ENCODE measurements around the gene PEAK3. TPM values are rescaled to one million over a fixed set of nuclear protein-coding genes. Genes with fewer than 3 reads are reported as not detected.

Gene PEAK3, protein sequence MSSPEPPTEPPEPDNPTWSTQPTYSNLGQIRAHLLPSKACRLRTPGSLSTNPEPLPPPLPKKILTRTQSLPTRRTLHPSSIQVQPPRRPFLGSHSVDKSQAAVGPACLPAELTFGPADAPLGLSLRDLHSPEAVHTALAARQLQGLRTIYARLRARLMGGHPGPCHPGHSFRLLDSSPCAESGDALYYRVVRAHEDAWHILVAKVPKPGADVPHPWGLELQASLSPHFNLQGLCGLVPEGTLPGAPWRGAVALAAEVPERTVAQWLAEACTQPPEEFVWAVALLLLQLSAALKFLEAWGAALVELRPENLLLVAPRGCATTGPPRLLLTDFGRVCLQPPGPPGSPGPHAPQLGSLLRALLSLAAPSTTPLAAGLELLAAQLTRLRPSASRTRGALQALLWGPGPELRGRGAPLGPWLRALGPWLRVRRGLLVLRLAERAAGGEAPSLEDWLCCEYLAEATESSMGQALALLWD
- under 1 TPM; 0.02 to 0.06 TPM for polyA plus RNA-seq

DNA sequence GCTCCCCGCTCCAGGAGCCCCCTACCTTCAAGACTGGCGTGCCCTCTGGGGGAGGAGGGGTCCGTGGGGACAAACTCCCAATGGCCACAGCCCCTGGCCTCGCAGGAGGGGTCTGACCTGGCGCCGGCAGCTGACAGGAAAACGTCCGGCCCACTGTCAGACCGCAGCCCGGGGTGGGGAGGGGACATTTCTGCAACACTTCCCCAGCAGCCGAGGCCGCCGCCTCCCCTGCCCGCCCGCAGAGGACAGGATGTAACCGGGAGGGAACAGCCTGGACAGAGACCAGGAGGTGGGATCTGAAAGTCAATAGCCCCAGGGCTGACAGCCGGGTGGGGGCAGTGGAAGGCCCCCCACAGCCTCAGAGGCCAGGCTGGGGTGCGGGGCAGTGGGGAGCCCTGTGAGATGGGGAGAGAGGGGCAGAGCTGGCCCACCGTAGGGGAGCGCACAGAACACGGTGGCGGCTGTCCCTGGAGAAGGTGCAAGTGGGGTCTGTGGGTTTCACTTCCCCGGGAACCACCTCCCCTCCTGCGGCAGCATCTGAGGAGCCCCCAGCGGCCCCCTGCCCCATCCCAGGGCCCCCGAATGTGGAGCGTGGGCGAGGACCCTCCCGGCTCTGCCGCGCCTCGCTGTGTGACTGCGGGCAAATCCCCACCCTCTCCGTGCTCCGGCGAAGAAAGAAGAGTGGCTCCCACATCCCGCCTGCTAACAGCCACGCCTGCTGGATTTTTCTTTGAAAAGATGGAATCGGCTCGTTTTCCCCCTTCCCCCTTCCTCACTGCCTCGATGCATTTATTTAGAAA, at the start of gene PEAK3:
Gene PEAK3, minus strand, starts transcription at position 114 of the 800 bp plus-strand sequence. CDS start 1,244 bp downstream, outside the sequence.
- no peaks in the 10 kb centered on the region for H3K36me3 ChIP-seq (ENCODE audit: control insufficient read depth in 2 of 2, insufficient read depth in 2 of 2, low read length in 1 of 2)
- H3K4me1 ChIP-seq (ENCODE audit: control insufficient read depth in 2 of 2, insufficient read depth in 2 of 2, low read length in 1 of 2), result peaks cover 2 to 4% of the 10 kb centered on the region in 2 donors
- H3K4me3 ChIP-seq (ENCODE audit: low read depth in 1 of 2, low read length in 2 of 2), result peak within 1 kb of the TSS; percentile 2 to 24
- H3K27ac ChIP-seq (ENCODE audit: low read depth in 2 of 2, low read length in 1 of 2), result peak within 1 kb of the TSS in 1 of 2 donors; percentile 48
- WGBS, 2 donors, result 16 to 21% methylated on average over 37 to 41 of the region's 41 CpGs
- no peaks in the 10 kb centered on the region for H3K9me3 ChIP-seq (ENCODE audit: control insufficient read depth in 2 of 2, insufficient read depth in 1 of 2, low read depth in 1 of 2, low read length in 1 of 2)
- H3K27me3 ChIP-seq (ENCODE audit: control insufficient read depth in 1 of 2, insufficient read depth in 2 of 2, low read length in 2 of 2), result no peaks in the 10 kb centered on the region

DNA sequence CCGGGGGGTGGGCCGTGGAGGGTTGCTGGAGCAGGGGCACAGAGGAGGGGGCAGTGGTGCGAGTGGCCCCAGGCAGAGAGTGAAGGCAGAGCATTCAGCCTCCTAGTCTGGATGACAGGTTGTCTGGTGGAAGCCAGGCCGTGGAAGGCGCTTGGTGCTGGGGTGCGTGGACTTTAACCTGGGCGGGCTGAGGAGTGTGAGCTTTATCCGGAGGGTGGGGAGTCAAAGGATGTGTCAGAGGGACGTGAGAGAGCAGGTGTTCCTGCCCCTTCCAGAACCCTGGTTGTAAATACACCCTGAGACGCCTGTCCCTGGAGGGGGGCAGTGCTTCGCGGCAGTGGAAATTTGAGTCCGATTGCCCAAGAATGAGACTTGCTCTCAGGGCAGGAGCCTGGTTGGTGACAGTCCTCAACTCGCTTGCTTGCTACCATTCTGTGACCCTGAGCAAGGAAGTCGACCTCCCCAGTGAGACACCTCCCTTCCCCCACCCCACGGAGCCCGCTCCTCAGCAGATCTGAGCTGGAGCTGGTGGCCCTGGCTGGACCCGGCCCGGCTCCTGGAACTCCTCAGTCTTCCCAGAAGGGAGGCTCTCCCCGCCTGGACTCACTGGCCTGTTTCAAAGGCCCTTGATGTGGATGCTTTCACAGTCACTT, 48.8 kb upstream of the PEAK3 start:
- Histone ChIP-seq H3K4me1 (ENCODE audit: control insufficient read depth in 2 of 2, insufficient read depth in 2 of 2, low read length in 1 of 2) (peaks cover 0 to 20% of the 10 kb centered on the region in 2 donors), H3K27ac (ENCODE audit: low read depth in 2 of 2, low read length in 1 of 2) (no peak overlapping the region), H3K27me3 (ENCODE audit: control insufficient read depth in 1 of 2, insufficient read depth in 2 of 2, low read length in 2 of 2) (no peaks in the 10 kb centered on the region), H3K36me3 (ENCODE audit: control insufficient read depth in 2 of 2, insufficient read depth in 2 of 2, low read length in 1 of 2) (peaks cover 0 to 6% of the 10 kb centered on the region in 2 donors), H3K4me3 (ENCODE audit: low read depth in 1 of 2, low read length in 2 of 2) (no peak overlapping the region), H3K9me3 (ENCODE audit: control insufficient read depth in 2 of 2, insufficient read depth in 1 of 2, low read depth in 1 of 2, low read length in 1 of 2) (no peaks in the 10 kb centered on the region)
- WGBS, 2 donors, result 64 to 75% methylated on average over 20 of the region's 20 CpGs

DNA sequence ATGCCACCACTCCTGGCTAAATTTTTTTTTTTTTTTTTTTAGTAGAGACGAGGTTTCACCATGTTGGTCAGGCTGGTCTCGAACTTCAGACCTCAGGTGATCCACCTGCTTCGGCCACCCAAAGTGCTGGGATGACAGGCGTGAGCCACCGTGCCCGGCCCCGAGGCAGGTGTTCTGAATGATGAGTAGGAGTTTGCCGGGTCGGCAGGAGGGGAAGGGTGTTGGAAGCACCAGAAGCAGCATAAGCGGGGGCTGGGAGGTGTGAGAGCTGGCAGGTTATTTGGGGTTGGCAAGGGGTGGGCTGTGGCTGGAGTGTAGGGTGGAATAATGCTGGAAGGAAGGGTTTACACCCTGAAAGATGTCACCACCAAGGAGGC, 48.3 kb upstream of the PEAK3 start:
- no peak overlapping the region for H3K4me3 ChIP-seq (ENCODE audit: low read depth in 1 of 2, low read length in 2 of 2)
- H3K27ac ChIP-seq (ENCODE audit: low read depth in 2 of 2, low read length in 1 of 2), result no peak overlapping the region
- H3K9me3 ChIP-seq (ENCODE audit: control insufficient read depth in 2 of 2, insufficient read depth in 1 of 2, low read depth in 1 of 2, low read length in 1 of 2), result no peaks in the 10 kb centered on the region
- peaks cover 0 to 20% of the 10 kb centered on the region in 2 donors for H3K4me1 ChIP-seq (ENCODE audit: control insufficient read depth in 2 of 2, insufficient read depth in 2 of 2, low read length in 1 of 2)
- 71 to 72% methylated on average over 10 of the region's 10 CpGs for WGBS, 2 donors
- no peaks in the 10 kb centered on the region for H3K27me3 ChIP-seq (ENCODE audit: control insufficient read depth in 1 of 2, insufficient read depth in 2 of 2, low read length in 2 of 2)
- H3K36me3 ChIP-seq (ENCODE audit: control insufficient read depth in 2 of 2, insufficient read depth in 2 of 2, low read length in 1 of 2), result peaks cover 0 to 10% of the 10 kb centered on the region in 2 donors

DNA sequence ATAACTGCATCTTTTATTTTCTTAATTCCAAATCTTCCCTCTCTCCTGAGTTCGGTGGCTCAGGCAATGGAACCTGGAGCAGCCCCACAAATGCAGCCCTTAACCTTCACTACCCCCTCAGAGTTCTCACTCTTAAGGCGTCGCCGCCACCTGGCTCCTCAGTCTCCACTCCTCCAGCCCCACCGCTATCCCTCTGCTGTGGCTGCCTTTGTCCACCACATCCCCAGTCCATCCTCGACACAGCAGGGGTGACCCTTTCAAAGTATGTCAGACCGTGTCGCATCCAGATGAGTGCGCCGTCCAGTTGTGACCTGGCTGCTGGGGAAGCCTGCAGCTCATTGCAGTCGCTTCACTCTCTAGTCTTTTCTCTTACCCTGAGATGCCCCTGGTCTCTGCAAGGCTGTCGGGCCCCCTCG, 47.5 kb upstream of the PEAK3 start:
- Histone ChIP-seq H3K4me1 (ENCODE audit: control insufficient read depth in 2 of 2, insufficient read depth in 2 of 2, low read length in 1 of 2) (peaks cover 0 to 20% of the 10 kb centered on the region in 2 donors), H3K27ac (ENCODE audit: low read depth in 2 of 2, low read length in 1 of 2) (no peak overlapping the region), H3K9me3 (ENCODE audit: control insufficient read depth in 2 of 2, insufficient read depth in 1 of 2, low read depth in 1 of 2, low read length in 1 of 2) (no peaks in the 10 kb centered on the region), H3K36me3 (ENCODE audit: control insufficient read depth in 2 of 2, insufficient read depth in 2 of 2, low read length in 1 of 2) (peaks cover 0 to 7% of the 10 kb centered on the region in 2 donors), H3K27me3 (ENCODE audit: control insufficient read depth in 1 of 2, insufficient read depth in 2 of 2, low read length in 2 of 2) (no peaks in the 10 kb centered on the region), H3K4me3 (ENCODE audit: low read depth in 1 of 2, low read length in 2 of 2) (peak overlapping the region in 1 of 2 donors; percentile 77)
- WGBS, 2 donors, result 56 to 59% methylated on average over 13 of the region's 13 CpGs

DNA sequence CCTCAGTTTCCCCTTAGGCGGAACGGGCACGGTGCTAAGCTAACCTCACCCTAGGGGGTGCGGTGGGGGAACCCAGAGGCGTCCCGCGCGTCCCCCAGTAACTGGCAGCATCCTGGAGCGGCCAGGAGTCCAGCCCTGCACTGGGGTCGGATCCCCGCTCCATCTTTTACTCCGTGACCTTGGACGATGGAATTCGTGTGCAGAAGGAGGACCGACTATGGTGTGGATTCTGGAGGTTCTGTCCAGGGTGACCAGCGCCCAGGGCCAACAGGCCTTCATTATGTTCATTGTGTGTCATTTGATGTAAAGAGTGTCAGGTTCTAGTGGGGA, 47.1 kb upstream of the PEAK3 start:
- Histone ChIP-seq H3K4me3 (ENCODE audit: low read depth in 1 of 2, low read length in 2 of 2) (peak overlapping the region; percentile 77 to 96), H3K4me1 (ENCODE audit: control insufficient read depth in 2 of 2, insufficient read depth in 2 of 2, low read length in 1 of 2) (peaks cover 0 to 20% of the 10 kb centered on the region in 2 donors), H3K36me3 (ENCODE audit: control insufficient read depth in 2 of 2, insufficient read depth in 2 of 2, low read length in 1 of 2) (peaks cover 0 to 3% of the 10 kb centered on the region in 2 donors), H3K9me3 (ENCODE audit: control insufficient read depth in 2 of 2, insufficient read depth in 1 of 2, low read depth in 1 of 2, low read length in 1 of 2) (no peaks in the 10 kb centered on the region), H3K27ac (ENCODE audit: low read depth in 2 of 2, low read length in 1 of 2) (no peak overlapping the region), H3K27me3 (ENCODE audit: control insufficient read depth in 1 of 2, insufficient read depth in 2 of 2, low read length in 2 of 2) (no peaks in the 10 kb centered on the region)
- 4% methylated on average over 16 of the region's 16 CpGs for WGBS, 2 donors

DNA sequence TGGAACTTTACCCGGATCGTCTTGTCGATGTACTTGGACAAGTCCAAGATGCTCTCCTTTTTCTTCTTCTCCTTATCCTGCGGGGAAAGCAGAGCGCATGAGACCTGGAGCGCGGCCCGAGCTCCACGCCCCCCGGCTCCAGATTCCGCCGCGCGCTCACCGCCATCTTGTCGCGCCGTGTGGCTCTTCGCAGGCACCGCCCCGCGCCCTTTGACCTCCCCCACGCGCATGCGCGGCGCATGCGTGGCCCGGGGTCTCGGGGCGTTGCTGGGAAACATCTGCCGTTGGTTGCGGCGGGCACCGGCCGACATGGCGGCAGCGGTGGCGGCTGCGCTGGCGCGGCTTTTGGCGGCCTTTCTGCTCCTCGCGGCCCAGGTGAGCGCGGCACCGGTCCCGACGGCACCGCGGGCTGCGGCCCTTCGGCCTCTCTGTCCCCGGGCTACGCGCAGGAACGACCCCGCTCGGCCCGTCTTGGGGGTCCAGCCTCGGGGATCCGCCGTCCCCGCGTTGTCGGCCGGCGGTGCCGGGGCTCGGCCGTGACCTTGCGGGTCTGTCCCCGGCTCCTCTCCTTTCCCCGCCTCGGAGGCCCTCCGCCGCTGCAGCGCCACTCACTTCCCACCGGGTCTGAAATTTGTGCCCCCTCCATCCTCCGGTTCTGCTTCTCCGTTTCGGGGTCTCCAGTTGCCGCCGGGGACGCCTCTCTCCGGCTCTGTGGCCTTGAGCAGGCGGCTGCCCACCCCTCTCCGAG, 46.6 kb upstream of the PEAK3 start, which contains the start of the genes LSM7 and SPPL2B:
Gene LSM7, minus strand, starts transcription at position 186 of the 748 bp plus-strand sequence. Its CDS starts 20 bp downstream, at position 166.
Gene SPPL2B, plus strand, starts transcription at position 284 of the 748 bp plus-strand sequence. Its CDS starts 26 bp downstream, at position 310.
- H3K9me3 ChIP-seq (ENCODE audit: control insufficient read depth in 2 of 2, insufficient read depth in 1 of 2, low read depth in 1 of 2, low read length in 1 of 2), result no peaks in the 10 kb centered on the region
- H3K27ac ChIP-seq (ENCODE audit: low read depth in 2 of 2, low read length in 1 of 2), result peak within 1 kb of the TSS; percentile 81 to 90
- no peaks in the 10 kb centered on the region for H3K27me3 ChIP-seq (ENCODE audit: control insufficient read depth in 1 of 2, insufficient read depth in 2 of 2, low read length in 2 of 2)
- WGBS, 2 donors, result 0% methylated on average over 83 to 89 of the region's 89 CpGs
- H3K36me3 ChIP-seq (ENCODE audit: control insufficient read depth in 2 of 2, insufficient read depth in 2 of 2, low read length in 1 of 2), result peaks cover 0 to 3% of the 10 kb centered on the region in 2 donors
- H3K4me1 ChIP-seq (ENCODE audit: control insufficient read depth in 2 of 2, insufficient read depth in 2 of 2, low read length in 1 of 2), result peaks cover 0 to 20% of the 10 kb centered on the region in 2 donors
- H3K4me3 ChIP-seq (ENCODE audit: low read depth in 1 of 2, low read length in 2 of 2), result peak within 1 kb of the TSS; percentile 77 to 96

DNA sequence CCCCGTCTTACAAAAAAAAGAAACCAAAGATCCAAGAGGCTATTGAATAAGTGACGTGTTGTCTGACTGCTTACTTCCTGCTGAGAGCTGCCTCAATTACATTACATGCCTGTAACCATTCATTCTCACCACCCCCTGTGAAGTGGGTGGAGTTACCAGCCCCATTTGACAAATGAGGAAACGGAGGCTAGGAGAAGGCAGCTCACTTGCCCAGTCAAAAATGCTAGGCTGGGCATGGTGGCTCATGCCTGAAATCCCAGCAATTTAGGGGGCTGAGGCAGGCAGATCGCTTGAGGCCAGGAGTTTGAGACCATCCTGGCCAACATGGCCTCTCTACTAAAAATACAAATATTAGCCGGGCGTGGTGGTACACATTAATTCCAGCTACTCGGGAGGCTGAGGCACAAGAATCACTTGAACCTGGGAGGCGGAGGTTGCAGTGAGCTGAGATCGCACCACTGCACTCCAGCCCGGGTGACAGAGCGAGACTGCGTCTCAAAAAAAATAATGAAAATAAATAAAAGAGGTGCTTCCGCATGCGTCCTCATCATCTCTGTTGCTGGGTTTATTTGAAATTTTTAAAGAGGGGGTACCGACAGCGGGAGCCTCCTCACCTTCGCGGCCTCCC, 45.9 kb upstream of the PEAK3 start:
- 0 to 1% methylated on average over 18 of the region's 18 CpGs for WGBS, 2 donors
- no peaks in the 10 kb centered on the region for H3K27me3 ChIP-seq (ENCODE audit: control insufficient read depth in 1 of 2, insufficient read depth in 2 of 2, low read length in 2 of 2)
- H3K4me1 ChIP-seq (ENCODE audit: control insufficient read depth in 2 of 2, insufficient read depth in 2 of 2, low read length in 1 of 2), result peaks cover 0 to 18% of the 10 kb centered on the region in 2 donors
- no peaks in the 10 kb centered on the region for H3K9me3 ChIP-seq (ENCODE audit: control insufficient read depth in 2 of 2, insufficient read depth in 1 of 2, low read depth in 1 of 2, low read length in 1 of 2)
- H3K27ac ChIP-seq (ENCODE audit: low read depth in 2 of 2, low read length in 1 of 2), result peak overlapping the region; percentile 81 to 90
- H3K36me3 ChIP-seq (ENCODE audit: control insufficient read depth in 2 of 2, insufficient read depth in 2 of 2, low read length in 1 of 2), result peaks cover 3 to 7% of the 10 kb centered on the region in 2 donors
- peak overlapping the region; percentile 77 to 96 for H3K4me3 ChIP-seq (ENCODE audit: low read depth in 1 of 2, low read length in 2 of 2)

DNA sequence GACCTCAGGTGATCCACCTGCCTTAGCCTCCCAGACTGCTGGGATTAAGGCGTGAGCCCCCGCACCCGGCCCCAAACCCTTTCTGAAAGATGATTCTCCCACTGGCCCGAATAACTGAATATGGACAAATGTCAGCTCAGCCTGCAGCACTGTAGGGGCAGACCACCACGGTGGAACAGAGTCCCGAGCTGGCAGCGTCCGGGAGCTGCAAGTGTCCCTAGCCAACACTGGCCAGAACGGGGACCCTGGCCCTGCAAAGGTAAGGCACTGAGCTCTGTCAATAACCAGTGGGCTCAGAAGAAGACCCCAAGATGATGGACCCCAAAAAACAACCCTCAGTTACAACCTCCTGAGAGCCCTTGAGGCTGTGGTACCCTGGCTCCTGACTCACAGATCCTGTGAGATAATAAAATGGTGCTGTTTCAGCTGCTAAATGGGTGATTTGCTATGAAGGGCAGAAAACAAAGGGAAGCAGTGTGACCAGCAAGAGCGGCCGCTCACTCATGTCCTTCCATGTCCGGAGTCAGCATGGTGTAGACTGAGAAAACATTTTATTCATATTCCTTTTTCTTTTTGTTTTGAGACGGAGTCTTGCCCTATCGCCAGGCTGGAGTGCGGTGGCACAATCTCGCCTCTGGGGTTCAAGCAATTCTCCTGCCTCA, 44.9 kb upstream of the PEAK3 start:
- Histone ChIP-seq H3K9me3 (ENCODE audit: control insufficient read depth in 2 of 2, insufficient read depth in 1 of 2, low read depth in 1 of 2, low read length in 1 of 2) (no peaks in the 10 kb centered on the region), H3K4me1 (ENCODE audit: control insufficient read depth in 2 of 2, insufficient read depth in 2 of 2, low read length in 1 of 2) (peaks cover 0 to 12% of the 10 kb centered on the region in 2 donors), H3K36me3 (ENCODE audit: control insufficient read depth in 2 of 2, insufficient read depth in 2 of 2, low read length in 1 of 2) (peaks cover 4 to 11% of the 10 kb centered on the region in 2 donors), H3K27ac (ENCODE audit: low read depth in 2 of 2, low read length in 1 of 2) (peak overlapping the region in 1 of 2 donors; percentile 90), H3K27me3 (ENCODE audit: control insufficient read depth in 1 of 2, insufficient read depth in 2 of 2, low read length in 2 of 2) (no peaks in the 10 kb centered on the region), H3K4me3 (ENCODE audit: low read depth in 1 of 2, low read length in 2 of 2) (no peak overlapping the region)
- WGBS, 2 donors, result 86 to 89% methylated on average over 16 of the region's 16 CpGs
